HTERT RPE-1 (cell line): ENCODE results near the gene ZNF844.
"Not testable (repeated sequence)": the region's sequence is repeated elsewhere in the genome, so short reads cannot be mapped to it uniquely, and the experiment has no call there.

Source experiments
- in situ Hi-C: fragments of 300-500 bp; cut with MboI; formaldehyde crosslinking; loops from 4 replicates; pipeline ENCODE4 v1.14.3; 2020; ENCODE audit warnings: low sequenced_read_pairs

Gene ZNF844

DNA sequence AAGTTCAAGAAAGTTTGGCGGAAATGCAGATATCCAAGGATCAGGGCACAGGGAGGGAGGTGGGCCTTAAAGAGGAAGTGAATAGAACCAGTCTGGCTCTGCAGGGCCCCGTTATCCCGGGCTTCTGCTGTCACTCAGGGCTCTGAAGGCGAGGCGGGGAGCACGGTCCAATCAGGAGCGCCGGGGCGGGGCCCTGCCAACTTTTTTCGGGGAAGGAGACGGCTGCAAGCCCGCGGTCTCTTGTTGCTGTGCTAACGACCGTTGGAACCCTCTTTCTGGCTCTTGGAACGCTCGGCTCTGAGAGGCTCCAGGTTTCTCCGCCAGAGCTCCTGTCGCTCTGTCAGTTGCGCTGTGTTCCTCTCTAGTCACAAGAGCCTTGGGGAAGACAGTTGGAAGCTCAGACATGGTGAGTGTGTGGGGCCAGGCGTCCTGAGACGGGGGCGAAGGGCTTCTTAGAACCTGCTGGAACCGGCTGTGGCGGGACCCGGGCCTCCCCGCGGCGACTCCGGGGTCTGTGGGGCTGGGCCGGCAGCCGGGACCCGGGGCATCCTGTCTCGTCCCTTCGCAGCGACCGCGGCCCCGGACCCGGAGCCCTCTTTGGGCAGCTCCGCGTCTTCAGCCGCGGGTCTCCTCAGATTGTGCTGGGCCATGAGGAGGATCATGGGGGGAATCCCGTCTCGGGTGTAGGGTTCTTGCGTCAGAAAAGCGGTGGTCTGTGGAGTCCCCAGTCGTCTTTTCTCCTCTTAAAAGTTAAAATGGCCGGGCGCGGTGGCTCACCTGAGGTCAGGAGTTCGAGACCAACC is 27.7 kb downstream of the ZNF844 start:
- in situ Hi-C loops: no loop called here

DNA sequence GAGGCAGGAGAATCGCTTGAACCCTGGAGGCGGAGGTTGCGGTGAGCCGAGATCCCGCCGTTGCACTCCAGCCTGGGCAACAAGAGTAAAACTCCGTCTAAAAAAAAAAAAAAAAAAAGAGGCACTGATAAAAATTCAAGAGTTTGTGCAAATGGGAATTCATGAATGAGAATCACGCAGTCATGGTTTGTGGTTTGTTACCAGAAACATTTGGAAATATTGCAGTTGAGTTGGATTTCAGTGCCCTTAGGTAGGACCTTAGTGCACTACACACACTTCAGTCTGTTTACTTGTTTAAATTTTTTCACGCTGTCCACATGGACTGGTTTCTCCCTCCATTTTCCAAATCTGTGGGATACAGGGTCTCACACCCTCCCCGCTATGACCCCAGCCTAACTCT is 28.4 kb downstream of the ZNF844 start:
- in situ Hi-C loops: no loop called here

DNA sequence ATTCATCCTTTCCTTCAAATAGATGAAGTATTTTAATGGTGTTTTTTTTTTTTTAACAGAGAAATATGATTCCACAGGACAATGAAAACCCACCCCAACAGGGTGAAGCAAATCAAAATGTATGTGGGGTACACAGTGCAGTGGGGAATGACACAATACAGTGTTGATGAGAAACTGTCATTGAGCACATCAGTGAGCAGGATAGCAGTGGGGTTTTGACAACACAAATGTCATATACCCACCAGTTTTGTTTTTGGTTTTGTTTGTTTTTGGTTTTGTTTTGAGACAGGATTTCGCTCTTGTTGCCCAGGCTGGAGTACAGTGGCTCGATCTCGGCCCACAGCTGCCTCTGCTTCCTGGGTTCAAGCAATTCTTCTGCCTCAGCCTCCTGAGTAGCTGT is 29.2 kb downstream of the ZNF844 start:
- in situ Hi-C loops: no loop called here

DNA sequence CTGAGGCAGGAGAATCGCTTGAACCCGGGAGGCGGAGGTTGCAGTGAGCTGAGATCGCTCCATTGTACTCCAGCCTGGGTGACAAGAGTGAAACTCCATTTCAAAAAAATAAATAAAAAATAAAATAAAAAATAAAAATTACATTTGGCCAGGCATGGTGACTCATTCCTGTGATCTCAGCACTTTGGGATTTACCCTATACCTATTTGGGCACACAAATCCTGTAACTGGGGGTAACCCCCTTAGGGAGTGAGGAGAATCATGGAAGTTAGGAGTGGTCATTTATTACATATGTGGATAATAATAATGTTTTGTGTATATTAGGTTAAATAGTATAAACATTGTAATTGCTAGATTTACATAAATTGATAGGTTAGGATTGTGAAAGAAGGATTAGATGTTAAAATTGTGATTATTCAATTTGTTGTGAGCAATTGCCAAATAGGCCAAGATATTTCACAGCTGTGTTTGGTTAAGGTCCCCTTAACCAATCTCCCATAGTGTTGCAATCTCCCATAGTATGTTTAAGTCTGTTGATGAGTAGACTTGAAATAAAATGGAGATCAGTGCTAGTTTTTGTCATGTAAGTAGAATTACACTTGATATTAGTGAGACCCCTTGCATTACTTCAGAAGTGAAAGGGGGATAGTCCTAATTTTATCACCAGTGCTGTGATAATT is 30.7 kb downstream of the ZNF844 start:
- in situ Hi-C loops: no loop called here

DNA sequence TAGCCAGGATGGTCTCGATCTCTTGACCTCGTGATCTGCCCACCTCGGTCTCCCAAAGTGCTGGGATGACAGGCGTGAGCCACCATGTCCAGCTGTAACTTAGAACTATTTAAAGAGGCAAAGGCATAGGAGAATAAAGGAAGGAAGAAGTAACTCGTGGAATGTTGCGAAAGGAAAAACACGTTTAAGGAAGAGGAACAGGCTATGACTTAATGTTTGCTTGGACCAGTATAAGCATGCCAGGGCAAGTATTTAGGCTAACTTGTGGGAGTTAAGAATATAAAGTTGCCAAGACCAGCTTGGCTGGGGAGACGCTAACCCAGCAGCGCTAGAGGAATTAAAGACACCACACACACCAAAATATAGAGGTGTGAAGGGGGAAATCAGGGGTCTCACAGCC is 33.5 kb downstream of the ZNF844 start:
- in situ Hi-C loops: no loop called here

DNA sequence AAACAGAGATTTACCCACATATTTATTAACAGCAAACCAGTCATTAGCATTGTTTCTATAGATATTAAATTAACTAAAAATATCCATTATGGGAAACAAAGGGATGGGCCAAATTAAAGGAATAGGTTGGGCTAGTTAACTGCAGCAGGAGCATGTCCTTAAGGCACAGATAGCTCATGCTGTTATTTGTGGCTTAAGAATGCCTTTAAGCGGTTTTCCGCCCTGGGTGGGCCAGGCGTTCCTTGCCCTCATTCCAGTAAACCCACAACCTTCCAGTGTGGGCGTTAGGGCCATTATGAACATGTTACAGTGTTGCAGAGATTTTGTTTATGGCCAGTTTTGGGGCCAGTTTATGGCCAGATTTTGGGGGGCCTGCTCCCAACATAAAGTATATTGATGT is 39.4 kb downstream of the ZNF844 start:
- in situ Hi-C loops: not testable (repeated sequence)

DNA sequence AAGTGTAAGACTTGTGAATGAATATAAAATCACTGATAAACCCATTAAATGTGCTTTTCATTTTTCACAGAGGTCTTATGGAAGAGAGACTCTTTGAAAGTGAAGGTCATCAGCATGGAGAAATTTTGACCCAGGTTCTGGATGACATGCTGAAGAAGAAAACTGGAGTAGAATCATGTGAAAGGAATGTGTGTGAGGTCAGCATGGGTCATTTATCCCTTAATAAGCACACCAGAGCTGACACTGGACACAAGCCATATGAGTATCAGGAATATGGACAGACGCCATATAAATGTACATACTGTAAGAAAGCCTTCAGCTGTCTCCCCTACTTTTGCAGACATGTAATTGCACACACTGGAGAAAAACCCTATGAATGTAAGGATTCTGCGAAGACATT is 46.6 kb downstream of the ZNF844 start:
- in situ Hi-C loops: no loop called here

DNA sequence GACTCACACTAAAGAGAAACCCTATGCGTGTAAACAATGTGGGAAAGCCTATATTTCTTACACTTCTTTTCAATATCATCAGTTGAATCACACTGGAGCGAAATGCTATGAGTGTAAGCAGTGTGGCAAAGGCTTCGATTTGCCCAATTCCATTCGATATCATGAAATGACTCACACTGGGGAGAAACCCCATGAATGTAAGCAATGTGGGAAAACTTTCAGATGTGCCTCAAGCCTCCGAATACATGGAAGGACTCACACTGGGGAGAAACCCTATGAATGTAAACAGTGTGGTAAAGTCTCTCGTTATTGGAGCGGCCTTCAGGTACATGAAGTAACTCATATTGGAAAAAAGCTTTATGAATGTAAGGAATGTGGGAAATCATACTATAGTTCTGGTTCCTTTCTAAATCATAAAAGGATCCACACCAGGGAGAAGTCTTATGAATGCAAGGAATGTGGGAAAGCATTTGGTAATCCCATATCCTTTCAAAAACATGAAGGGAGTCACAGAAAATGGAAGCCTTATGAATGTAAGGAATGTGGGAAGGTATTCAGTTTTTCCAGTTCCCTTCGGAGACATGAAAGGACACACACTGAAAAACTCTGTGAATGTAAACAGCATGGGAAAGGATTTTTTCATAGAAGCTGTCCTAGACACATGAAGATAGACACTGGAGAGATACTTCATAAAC is 47.6 kb downstream of the ZNF844 start:
- in situ Hi-C loops: no loop called here

DNA sequence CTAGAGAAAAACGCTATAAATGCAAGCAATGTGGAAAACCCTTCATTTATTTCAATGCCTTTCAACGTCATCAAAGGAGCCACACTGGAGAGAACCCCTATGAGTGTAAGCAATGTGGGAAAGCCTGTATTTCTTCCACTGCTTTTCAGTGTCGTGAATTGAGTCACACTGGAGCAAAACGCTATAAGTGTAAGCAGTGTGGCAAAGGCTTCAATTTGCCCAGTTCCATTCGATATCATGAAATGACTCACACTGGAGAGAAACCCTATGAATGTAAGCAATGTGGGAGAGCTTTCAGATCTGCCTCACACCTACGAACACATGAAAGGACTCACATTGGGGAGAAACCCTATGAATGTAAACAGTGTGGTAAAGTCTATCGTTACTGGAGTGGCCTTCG is 48.2 kb downstream of the ZNF844 start:
- in situ Hi-C loops: no loop called here

DNA sequence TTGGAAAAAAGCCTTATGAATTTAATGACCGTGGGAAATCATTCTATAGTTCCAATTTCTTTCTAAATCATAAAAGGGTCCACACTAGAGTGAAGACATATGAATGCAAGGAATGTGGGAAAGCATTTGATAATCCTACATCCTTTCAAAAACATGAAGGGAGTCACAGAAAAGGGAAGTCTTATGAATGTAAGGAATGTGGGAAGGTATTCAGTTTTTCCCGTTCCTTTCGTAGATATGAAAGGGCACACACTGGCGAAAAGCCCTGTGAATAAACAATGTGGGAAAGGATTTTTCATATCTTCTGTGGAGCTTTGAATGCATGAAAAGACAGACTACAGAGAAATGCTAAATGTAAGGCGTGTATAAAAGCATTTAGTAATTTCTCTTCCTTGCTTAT is 48.6 kb downstream of the ZNF844 start:
- in situ Hi-C loops: no loop called here

DNA sequence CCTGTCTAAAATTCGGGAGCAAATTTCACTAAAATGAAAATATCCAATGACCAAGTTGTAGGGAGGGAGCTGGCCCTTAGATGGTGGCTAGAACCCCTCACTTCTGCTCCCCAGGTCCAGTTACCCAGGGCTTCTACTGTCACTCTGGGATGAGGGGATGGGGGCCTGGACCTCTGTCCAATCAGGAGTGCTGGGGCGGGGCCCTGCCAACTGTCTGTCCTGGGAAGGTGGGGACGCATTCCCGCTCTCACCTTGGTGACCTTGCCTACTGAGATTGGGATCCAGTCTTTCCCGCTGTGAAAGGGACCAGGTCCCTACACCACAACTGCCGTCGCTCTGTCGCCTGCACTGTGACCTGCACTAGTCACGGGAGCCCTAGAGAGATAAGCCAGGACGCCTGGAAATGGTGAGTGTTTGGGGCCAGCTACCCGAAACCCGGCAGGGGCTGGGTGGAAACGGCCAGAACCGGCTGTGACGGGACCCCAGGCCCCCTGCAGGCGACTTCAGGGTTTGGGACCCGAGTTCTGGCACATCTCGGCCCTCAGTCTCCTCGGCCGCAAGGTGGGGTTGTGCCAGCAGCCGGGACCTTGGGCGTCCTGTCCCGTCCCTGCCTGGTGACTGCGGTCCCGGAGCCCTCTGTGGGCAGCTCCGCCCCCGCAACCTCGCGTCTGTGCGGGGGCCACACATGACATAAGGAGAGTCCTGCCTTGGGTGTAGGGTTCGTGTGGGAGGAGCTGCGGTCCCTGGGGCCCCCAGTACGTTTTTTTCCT is 52.9 kb downstream of the ZNF844 start:
- in situ Hi-C loops: no loop called here

DNA sequence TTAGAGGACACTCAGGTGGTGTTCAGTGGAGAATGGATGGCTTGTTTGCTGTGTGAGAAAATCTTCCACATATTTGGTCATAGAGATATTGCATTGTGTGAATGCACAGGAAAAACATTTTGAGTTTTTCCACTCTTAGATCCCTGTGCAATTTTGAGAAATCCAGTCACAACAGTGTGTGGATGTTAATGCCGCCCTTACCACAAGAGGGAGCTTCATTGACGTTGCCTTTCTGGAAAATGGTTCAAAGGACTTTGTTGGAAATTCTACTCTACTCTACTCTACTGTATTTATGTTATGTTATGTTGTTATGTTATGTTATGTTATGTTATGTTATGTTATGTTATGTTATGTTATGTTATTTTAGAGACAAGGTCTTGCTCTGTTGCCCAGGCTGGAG is 62.2 kb downstream of the ZNF844 start:
- in situ Hi-C loops: no loop called here
